Activated CD8-positive, alpha-beta memory T cell treated with anti-CD3 and anti-CD28 coated beads, Interleukin-2, amount 50 U/mL, for 24 hours (primary cell): ENCODE measurements around the gene EPSTI1.
"Not testable (repeated sequence)": the region's sequence is repeated elsewhere in the genome, so short reads cannot be mapped to it uniquely, and the experiment has no call there.

ENCODE experiments used
- DNase-seq: peaks from one replicate; pipeline ENCODE4 v3.0.0-alpha.2; 2020; ENCODE audit errors: extremely low read depth

Gene EPSTI1

DNA sequence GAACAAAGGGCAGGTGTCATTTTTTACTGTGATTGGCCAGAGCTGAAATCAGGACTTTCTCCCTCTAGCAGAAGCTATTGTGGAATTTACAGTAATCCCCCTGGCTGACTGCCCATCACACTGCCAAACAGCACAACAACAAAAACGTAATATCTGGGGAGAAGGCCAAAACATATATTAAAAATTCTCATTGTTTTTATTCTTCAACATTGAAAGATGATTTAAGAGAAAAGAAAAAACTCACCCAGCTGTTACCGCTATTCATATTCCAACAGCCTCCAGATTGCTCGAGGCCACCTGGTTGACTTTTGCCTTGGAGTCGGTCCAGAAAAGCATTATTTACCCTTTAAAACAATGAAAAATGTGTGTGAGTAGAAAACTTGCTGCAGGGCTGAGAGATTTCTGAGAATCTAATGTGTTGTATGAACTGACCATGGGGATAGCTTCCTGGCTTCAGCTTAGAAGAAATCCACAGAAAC is 97.2 kb downstream of the EPSTI1 start:
- no peak for DNase-seq

DNA sequence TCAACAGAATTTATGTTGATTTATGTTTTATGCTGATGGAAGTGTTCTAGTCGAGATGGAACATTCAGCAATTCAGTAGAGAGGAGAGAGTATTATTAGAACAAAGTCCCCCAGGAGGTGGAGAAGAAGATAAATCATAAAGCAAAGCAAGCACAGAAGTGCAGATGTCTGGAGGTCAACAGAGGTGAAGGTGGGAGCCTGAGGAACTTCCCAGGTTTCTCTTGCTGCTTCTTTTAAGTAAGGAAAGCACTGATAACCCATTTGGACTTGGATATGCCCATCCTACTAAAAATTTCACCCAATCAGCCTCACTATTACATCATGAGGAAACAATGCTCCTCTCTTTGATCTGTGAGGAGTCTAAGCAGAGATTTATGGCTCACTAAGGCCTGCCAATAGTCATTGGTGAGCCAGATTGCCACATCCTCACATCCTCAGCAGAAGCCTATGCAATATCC is 98.8 kb downstream of the EPSTI1 start:
- no peak for DNase-seq

DNA sequence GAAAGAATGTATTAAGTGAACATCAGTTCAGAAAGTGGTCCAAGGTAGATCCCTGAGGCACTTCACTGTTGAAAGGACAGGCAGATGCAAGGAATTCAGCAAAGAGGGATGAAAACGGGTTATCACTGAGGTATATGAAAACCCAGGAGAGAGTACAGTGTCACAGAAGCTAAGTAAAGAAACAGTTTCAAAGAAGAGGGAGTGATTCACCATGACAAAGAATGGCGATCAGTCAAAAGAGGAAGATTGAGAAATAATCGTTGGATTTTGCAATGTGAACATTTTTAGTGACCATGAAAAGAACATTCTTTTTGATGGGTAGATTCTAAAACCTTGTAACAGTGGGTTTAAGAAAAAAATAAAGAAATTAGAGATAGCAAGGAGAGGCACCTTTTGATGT is 99.3 kb downstream of the EPSTI1 start:
- DNase-seq: no peak

DNA sequence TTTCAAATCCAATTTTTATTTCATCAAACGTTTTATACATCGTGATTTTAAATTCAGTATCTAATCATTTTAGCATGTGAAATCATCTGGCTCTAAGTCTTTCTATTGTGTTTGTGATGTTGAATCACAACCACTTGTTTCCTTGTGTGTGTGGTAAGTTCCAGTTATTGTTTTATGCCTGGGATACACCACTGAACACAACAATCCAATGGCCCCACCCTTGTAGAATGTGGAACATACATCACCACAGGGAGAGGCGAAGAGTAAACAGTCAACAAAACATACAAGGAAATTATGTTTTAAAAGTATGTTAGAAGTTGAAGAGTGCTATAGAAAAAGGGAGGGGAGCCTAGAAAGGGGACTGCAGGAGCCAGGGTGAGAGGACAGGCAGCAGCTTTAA is 100.5 kb downstream of the EPSTI1 start:
- no peak for DNase-seq

DNA sequence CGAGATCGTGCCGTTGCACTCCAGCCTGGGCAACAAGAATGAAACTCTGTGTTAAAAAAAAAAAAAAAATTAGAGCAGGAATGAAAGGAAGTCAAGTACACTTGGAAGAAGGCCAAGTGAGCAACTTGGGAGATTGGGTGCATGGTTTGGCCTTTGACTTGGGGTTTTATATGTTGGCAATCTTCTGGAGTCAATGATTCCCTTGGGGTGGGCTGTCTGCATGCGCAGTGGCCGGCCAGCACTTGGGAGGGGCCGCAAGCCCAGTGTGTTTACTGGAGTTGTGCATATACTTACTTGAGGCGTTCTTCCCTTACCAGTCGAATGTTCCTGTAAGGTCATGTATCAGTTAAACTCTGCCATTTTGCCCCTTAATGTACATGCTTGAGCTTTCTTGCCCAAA is 106.7 kb downstream of the EPSTI1 start:
- no peak for DNase-seq

DNA sequence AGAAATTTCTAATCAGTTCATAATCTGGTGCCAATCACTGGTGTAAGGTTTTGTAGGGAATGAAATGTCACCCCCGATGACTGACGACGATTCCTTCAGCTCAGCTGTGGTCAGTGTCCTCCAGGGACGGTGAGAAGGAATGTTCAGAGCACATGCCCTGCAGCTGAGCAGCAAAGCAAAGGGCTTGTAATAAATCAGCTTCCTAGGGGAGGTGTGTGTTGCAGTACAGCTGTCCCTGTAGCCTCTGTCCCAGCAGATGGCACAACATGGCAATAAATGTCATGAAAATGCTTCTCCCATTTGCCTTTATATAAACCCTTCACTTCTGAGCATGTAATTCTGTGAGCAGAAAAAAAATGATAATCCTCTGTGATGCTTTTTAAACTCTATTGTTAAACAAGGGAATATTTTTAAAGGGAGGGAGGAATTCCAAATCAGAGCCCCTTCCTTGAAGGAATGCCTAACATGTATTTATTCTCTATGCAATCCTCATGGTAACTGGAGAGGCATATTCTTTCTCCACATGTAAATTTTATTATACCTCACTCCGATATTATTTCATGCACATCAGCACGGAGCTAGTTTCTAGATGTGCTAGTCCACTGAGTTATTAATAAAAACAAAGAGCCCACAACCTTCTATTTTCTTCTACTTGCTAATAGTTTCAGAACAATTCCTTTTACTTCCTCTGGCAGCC is 108.1 kb downstream of the EPSTI1 start:
- no peak for DNase-seq

DNA sequence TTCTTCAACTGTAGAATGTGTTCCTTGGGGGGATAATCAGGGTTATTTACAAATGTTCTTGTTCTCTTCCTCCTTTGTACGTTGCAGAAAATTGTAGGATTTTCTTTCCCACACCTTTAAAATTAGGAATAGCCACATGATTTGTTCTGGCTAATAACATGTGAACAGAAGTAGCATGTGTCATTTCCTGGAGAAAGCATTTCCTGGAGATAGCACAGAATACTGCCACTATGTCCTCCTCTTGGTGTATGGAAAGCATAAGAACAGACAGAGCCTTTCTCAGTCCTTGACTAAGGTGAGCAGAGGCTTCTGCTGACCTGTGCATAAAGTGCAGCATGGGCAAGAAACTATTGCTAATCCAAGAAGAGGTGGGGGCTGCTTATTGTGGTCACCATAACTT is 108.9 kb downstream of the EPSTI1 start:
- DNase-seq: no peak

DNA sequence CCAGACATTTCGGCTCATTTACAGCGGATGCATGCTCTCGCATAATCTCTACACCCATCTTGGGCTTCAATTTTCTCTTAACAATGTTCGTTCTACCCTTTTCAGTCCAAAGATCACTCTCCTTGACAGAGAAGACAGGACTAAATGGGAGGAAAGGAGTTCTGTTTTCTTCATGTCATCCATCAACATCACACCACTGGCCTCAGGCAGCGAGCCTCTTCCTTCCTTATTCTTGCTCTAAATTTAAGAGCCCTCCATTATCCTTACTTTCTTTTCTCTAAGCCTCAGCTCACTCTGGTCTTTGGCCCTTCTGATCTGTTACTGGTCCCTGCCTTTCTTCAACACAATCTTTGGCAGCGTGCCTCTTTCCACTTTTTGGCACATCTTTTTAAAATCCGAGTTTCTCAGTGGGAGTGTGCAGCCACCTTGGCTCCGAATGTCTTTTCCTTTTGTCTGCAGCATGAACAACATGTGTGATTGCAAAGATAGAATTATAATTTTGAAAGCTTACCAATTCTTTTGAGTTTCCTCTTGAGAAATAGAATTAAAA is 111.9 kb downstream of the EPSTI1 start:
- DNase-seq: no peak

DNA sequence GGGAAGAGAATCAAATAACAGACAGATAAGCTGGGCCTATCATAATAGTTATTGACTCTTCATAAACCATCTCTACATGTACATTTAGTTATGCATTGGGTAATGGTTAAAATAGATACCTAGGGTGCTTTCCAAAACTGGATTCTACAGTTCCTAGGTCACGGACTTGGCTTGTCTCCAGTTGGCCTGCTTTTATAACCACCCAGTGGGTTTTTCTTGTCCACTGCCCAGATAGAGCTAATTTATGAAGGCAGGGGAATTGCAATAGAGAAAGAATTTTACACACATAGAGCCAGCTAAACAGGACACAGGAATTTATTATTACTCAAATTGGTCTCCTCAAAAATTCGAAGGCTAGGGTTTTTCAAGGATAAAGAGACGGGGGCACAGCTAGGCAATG is 113.3 kb downstream of the EPSTI1 start:
- no peak for DNase-seq

DNA sequence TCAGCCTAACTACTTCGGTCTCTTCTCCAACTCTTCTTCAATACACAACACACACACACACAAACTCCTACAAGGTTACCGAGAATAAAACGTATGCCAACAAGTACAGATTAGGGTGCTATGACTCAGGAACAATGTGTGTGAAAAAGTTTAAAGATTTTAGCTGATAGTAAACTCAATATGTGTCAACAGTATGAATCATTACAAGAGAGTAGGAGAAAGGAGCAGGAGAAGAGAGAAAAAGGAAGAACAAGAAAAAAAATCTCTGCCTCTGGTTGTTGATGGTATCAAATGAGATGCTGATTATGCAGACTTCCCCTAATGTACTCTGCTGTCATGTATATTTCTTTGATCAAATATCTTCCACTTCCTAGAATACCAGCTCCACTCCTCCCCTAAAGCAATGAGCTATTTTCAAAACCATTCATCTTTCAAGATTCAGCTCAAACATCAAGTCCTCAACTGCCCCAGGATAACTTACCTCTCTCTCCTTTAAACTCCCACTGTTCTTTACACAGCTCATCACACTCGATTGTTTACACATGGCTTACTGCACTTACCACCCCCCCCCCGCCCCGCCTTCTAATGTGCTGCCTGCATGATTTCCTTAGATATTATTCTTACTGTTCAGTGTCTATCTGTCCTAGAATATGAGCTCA is 115.0 kb downstream of the EPSTI1 start:
- DNase-seq: no peak

DNA sequence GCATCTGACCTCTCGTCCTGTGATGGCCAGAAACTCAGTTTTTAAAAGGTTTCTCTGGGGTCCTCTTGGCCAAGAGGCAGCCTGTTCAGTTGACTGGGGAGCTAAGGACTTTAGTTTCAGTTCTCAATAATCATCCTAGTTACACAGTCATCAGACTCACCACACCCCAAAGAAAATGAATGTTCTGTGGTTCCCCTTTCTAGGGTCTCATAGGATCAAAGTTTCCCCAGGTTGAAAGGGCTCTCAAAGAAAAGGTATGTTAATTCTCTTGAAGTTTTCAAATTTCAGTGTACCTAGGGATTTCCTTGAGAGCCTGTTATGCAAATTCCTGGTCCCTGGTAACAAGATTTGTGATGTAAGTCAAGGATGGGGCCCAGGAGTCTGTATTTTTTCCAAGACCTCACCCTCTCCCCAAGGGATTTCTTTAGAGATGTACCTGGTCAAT is 115.7 kb downstream of the EPSTI1 start:
- no peak for DNase-seq

DNA sequence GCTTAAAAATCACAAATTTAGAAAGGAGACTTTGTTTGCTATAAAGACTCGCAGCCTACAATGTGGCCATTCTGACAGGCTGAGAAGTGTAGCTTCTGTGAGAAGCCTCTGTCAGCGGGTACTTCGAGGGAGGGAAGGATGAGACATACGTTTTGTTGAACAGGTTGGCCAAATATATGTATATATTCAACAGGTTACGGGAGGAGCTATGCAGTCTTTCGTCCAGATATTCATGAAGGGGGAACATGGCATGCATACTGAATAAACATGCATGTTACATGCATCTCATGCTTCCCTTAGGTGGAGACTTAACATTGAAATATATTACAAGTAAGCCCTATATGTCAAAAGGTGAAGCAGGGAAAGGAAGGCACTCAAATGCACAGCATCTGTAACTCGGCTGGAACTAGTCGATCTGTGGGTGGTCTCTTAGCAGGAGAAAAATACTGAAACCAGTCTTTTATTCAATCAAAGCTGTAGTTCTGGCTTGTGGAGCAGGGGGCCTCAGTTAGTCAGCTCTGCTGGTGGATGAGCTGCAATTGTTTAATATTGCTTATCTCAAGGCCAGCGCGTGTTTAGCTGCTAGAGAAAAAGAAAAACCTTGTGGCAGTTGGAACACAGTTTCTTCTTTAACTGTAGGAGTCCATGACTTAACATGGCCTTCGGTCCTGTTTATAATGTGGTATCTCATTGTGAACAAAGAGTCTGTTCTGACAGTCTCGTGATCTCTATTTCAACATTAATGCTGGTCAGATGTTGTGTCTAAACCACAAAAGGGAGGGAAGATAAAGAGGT is 116.4 kb downstream of the EPSTI1 start:
- DNase-seq: no peak

DNA sequence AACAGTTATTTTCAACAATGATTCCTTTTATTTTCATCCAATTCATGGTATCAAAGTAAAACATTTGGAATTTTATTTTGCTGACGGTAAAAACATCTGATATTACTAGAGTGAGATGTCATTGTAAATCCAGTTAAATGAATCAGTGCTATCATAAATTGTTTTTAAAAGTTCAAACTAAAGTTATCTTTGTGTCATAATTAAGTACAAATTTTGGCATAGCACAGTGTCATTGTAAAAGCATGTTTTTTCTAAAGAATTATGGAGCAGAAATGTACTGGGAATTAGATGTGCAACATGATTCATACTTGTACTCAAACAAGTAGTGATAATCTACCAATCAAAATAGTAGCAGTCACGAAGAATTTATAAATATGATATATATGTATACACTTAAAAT is 117.8 kb downstream of the EPSTI1 start:
- DNase-seq: no peak

DNA sequence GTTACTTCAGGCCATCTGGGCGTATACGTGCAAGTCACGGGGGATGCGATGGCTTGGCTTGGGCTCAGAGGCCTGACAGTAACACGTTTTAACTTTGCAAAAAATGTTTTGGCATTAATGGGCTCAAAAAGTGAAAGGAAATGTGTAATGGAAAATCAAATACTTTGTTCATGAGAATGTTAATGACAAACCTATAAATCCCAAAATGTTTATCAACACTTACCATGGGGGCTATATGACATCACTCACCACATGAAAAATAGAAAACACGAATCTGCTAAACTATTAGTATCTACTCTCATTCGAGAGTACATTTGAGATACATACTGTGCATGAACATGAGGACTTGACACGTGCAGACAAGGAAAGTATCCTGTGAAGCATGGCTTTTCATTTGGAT is 119.0 kb downstream of the EPSTI1 start:
- no peak for DNase-seq

DNA sequence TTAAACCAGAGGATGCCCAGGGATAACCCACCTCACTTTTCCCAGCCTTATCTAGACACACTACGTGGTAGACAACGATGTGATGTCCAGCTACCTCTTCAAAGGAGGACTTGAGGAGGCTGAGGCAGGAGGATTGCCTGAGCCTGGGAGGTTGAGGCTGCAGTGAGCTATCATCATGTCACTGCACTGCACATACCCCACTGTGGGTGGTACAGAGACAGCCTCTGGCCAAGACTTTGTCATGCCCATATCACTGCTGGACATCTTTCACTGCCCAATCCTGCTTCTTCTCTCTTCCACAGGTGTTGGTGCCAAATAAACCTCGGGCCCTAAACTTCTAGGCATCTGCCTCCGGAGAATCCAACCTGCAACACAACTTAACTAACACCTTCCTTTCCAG is 124.8 kb downstream of the EPSTI1 start:
- no peak for DNase-seq

DNA sequence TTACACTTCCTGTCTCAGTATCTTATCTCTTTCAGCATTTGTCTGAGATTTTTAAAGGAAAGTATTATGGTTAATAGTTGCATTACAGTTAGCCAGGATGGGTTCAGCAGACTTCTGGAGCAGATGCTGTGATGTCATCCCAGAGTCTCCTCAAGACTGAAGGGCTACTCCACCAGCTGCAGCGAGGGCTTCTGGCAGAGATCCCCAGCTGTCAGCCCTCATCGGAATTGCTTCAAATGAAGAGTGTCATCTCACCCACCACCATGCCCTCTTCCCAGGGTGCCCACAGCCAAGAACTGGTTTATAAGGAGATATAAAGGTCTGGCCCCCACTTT is 126.3 kb downstream of the EPSTI1 start:
- no peak for DNase-seq

DNA sequence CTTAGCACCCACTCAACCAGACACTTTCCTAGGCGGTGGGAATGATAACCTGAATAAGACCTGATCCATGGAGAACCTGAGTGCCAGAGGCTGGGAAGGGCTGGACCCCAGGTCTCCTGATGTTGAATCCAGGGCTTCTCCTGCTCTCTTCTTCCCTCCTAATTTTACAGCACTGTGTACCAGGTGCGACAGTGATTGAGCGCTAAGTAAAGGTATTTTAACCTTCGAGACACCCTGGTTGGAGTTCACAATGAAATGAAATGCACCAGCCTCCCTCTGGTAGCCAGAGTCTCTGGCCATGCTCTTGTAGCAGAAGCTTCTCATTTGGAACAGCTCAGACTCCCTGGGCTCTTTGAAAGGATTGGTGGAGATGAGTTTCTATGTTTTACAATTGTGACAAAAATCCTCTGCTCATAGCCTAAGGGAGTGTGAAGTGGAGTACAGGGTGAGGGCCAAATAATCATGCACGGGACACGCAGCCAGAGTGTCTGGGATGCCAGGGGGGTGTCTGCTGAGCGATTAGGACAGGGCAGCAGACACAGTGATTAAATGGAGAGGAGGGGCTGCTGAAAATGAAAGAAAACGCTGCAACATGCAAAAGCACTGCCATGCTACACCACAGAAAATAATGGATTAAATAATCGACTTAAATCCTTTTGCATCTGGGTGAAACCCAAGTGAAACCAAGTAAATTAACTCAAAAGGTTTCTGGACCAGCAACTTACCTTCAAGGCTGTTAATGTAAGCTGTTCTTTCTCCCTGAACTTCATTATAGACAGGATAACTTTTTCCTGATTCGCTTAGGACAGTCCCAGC is 126.9 kb downstream of the EPSTI1 start:
- no peak for DNase-seq

DNA sequence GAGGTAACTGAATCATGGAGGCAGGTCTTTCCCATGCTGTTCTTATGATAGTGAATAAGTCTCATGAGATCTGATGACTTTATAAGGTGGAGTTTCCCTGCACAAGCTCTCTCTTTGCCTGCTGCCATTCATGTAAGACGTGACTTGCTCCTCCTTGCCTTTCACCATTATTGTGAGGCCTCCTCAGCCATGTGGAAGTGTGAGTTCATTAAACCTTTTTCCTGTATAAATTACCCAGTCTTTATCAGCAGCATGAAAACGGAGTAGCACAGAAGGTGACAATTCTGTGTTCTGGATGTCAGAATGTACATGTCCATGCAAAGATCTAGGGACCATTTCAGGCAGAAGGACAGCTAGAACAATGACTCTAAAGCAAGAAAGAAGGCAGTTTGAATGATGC is 129.7 kb downstream of the EPSTI1 start:
- not testable (repeated sequence) for DNase-seq

DNA sequence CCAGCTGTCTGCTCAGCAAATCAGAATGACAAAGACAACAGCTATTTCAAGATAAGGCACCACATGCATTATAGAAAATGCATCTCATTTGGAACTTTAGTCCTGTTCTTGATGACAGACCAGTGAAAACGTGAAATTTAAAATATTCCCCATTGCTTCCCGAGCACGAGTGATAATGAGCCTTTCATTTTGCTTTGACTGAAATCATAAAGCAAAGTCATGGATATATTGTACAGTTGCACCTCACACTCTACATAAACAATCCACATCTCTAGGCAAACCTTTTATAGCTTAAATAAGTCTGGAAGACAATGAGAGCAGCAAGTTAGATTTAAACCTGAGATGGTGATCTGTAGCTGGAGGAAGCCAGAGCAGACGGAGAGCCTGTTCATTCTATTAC is 131.6 kb downstream of the EPSTI1 start:
- no peak for DNase-seq

DNA sequence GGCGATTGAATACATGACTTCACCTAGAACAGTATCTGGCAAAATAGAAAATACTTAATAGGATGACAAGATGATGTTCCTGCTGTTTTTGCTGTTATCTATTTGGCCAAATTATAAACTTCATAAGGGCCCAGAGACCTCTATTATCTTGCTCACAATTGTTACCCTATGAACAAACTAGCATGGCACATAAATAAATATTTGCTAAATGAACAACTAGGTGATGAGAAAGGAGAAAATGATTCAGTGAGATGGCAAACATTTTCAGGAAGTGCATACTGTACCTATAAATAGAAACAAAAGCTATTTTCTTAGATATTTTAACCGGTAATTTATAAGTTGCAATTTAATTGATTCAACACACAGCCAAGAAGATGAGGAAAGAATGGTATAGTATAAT is 132.3 kb downstream of the EPSTI1 start:
- no peak for DNase-seq

DNA sequence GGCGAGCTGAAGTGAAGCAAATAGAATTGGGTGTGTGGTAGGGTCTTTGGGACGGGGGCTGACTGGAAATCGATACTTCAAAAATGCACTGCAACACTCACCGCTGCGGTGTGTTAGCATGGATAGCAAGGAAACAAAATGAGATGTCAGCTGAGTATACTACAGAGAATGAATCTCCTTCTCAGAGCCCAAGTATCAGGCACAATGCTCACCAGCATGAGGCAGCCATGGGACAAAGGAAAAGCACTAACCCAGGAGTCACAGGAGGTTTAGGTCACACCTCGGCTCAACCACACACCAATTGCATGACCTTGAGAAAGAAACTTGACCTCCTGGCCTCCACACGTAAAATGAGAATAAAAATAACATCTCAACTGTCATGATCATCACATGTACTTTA is 136.6 kb downstream of the EPSTI1 start:
- no peak for DNase-seq

DNA sequence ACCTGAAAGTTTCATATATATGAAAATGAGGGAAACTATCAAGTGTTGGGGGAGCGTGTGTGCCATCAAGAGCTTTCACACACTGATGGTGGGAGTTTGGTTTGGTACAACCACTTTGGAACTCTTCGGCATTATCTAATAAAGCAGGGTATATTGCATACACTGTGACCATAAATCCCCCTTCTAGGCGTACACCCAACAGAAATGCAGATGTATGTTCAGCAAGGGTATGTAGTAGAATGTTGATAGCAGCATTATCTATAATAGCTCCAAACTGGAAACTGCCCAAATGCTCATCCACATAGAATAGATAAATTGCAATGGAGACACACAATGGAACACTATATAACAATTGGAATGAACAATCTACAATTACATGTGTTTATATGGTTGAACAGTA is 139.9 kb downstream of the EPSTI1 start:
- DNase-seq: no peak
